ES-I3 (cell line): ENCODE results near the gene NDUFA11.
"Not testable (repeated sequence)": the region's sequence is repeated elsewhere in the genome, so short reads cannot be mapped to it uniquely, and the experiment has no call there.

Experiments used
- H3K36me3 ChIP-seq: 2 replicates; pipeline ENCODE4 v1.6.1; 2013; ENCODE audit warnings: mild to moderate bottlenecking, low read length, control low read depth, moderate library complexity; ENCODE audit not compliant: insufficient read depth
- H3K4me1 ChIP-seq: 2 replicates; pipeline ENCODE4 v1.6.1; 2013; ENCODE audit warnings: mild to moderate bottlenecking, control low read depth, low read length; ENCODE audit not compliant: insufficient read depth
- H3K9ac ChIP-seq: 2 replicates; pipeline ENCODE4 v1.6.1; 2013; ENCODE audit warnings: low read depth, mild to moderate bottlenecking, low read length, moderate library complexity
- H3K9me3 ChIP-seq: 2 replicates; pipeline ENCODE4 v1.6.1; 2013; ENCODE audit warnings: mild to moderate bottlenecking, low read length, moderate library complexity; ENCODE audit not compliant: control insufficient read depth, insufficient read depth

The NDUFA11 gene

GRCh38 chr19:5880196-5880595, 23.4 kb downstream of the NDUFA11 start:
- Histone ChIP-seq H3K9ac (no peak overlapping the region), H3K4me1 (no peaks in the 10 kb centered on the region; the same call in 1 of the 2 replicates), H3K36me3 (no peaks in the 10 kb centered on the region), H3K9me3 (no peaks in the 10 kb centered on the region)

DNA sequence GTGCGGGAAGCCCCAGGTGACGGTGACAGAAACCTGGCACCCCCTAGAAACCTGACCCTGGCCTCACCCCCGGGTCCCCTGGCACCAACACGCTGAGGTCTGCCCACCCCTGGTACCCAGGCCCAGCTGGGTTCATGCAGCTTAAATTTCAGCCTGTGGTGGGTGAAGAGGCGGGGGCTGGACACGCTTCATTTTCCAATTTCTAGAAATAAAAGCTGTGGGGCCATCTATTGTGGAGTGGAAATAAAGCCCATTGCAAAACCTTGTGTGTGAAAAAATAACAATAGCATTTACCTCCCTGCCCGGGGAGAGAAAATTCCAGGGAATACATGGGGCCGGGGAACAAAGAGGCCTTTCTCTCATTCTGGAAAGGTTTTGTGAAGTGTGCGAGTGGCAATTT, 25.7 kb downstream of the NDUFA11 start:
- Histone ChIP-seq H3K4me1 (no peaks in the 10 kb centered on the region; the same call in 1 of the 2 replicates), H3K9ac (no peak overlapping the region), H3K36me3 (no peaks in the 10 kb centered on the region), H3K9me3 (no peaks in the 10 kb centered on the region)

GRCh38 chr19:5877427-5877826, 26.2 kb downstream of the NDUFA11 start:
- H3K9me3 ChIP-seq: no peaks in the 10 kb centered on the region
- no peaks in the 10 kb centered on the region; the same call in 1 of the 2 replicates for H3K4me1 ChIP-seq
- no peaks in the 10 kb centered on the region for H3K36me3 ChIP-seq
- H3K9ac ChIP-seq: no peak overlapping the region

DNA sequence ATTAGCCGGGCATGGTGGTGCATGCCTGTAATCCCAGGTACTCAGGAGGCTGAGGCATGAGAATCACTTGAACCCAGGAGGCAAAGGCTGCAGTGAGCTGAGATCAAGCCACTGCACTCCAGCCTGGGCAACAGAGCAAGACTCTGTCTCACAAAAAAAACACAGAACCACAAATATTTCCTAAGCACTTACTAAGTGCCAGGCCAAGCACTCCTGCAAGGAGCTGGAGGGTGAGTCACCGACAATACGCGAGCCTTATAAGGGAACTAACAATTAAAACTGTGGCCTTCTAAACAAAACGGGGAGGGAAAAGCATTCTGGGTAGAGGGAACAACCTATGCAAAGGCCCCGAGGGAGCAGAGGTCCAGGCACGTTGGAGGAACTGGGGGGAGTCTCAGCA, 29.1 kb downstream of the NDUFA11 start:
- H3K9me3 ChIP-seq, H3K36me3 ChIP-seq, H3K9ac ChIP-seq, H3K4me1 ChIP-seq: not testable (repeated sequence)

DNA sequence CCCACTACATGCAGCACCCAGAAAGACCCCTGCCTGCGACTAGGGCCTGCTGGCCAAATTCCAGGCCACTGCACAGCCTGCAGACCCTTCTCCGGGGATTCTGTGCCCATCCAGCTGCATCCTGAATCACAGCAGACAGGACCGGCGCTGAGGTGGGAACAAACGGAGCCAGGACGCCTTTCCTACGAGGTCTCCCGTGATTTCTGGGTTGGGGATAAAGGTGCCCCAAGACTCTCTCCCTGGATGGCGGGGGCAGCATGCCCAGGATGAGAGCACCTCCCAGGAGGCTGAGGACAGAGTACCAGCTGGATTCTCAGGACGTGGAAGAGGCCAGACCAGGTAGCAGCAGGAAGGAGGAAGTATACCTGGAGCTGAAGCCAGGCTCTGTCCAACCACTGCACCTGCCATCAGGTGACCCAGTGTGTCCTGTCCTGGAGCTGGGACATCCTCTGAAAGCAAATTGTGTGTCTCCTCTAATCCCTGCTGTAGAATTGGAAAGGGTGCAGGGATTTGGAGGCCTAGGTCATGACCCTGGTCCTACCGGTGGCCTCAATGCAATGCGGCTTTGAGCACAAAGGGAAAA, 29.9 kb downstream of the NDUFA11 start:
- no peak overlapping the region for H3K9ac ChIP-seq
- no peaks in the 10 kb centered on the region for H3K36me3 ChIP-seq
- H3K4me1 ChIP-seq: no peaks in the 10 kb centered on the region
- H3K9me3 ChIP-seq: no peaks in the 10 kb centered on the region

DNA sequence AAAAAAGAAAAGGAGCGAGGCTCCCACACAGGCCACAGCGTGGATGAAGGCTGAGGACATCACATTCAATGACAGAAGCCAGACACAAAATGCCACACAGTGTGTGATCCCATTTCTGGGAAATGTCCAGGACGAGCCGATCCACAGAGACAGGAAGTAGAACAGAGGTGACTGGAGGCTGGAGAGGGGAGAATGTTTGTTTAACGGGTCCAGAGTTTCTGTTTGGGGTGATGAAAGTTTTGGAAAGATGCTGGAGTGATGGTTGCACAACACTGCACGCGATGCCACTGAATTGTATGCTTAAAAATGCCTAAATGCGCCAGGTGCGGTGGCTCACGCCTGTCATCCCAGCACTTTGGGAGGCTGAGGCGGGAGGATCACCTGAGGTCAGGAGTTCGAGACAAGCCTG, 32.6 kb downstream of the NDUFA11 start:
- Histone ChIP-seq H3K9ac (no peak overlapping the region), H3K4me1 (no peaks in the 10 kb centered on the region), H3K36me3 (no peaks in the 10 kb centered on the region), H3K9me3 (no peaks in the 10 kb centered on the region)

DNA sequence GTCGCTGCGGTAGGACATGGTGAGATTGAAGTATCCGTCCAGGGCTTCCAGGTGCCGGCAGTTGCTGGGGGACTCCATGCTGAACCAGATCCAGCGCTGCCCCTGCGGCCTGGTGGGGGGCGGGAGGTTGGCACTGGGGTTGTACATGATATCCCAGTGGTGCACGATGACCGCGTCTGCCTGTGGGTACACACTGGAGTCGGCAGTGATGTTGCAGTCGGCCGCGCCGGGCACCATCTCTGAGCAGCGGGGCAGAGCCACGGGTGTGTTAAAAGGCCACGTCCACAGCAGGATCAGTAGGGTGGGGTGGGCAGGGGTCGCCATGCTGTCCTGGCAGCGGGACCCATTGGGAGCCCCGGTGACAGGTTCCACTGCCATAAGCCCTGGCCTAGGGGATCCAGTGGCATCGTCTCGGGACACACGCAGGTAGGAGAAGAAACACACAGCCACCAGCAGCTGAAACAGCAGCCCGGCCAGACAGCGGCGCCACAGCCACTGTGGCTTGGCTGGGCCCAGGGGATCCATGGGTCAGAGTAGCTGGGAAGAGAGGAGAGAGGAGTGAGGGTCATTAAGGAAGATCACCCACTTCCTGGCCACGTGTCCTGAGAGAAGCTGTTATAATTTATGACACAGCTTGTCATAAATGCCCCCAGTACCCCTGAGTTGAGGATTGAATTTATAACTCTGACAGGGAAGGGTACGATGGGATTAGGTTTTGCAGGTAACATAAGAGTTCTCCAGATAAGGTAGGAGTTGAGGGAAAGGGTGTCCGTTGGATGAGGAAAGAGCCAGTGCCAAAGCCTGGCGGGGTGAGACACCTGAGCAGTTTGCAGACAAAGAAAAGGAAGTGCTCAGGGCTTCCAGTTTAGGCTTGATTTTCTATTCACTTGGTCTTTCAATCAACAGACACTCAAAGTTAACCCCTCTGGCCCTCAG, 36.1 kb downstream of the NDUFA11 start:
- H3K9me3 ChIP-seq: no peaks in the 10 kb centered on the region
- H3K4me1 ChIP-seq: no peaks in the 10 kb centered on the region
- no peaks in the 10 kb centered on the region for H3K36me3 ChIP-seq
- H3K9ac ChIP-seq: no peak overlapping the region

DNA sequence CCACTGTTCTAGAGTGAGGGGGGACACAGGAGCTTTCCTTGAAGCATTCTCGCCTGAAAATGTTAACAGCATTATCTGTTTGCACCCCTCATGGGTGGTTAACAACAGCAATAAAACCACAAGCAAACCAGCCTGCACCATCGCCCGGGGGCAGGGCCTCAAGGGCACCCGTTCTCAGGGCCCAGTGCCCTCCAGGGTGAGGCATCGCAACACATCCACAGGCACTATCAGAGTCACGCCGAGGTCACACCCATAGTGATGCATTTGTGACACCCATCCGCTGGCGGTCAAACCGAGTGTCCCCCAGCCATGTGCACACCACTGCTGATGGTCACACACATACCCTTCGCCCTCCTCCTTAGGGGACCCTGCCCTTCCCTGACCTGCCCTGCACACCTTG, 37.8 kb downstream of the NDUFA11 start:
- no peaks in the 10 kb centered on the region for H3K9me3 ChIP-seq
- H3K36me3 ChIP-seq: no peaks in the 10 kb centered on the region
- no peak overlapping the region for H3K9ac ChIP-seq
- no peaks in the 10 kb centered on the region for H3K4me1 ChIP-seq

GRCh38 chr19:5864725-5865486, 38.7 kb downstream of the NDUFA11 start:
- Histone ChIP-seq H3K9me3 (no peaks in the 10 kb centered on the region), H3K36me3 (no peaks in the 10 kb centered on the region), H3K4me1 (no peaks in the 10 kb centered on the region), H3K9ac (no peak overlapping the region)

GRCh38 chr19:5864013-5864720, 39.4 kb downstream of the NDUFA11 start:
- H3K4me1 ChIP-seq: no peaks in the 10 kb centered on the region
- H3K9me3 ChIP-seq: no peaks in the 10 kb centered on the region
- no peak overlapping the region for H3K9ac ChIP-seq
- H3K36me3 ChIP-seq: no peaks in the 10 kb centered on the region

DNA sequence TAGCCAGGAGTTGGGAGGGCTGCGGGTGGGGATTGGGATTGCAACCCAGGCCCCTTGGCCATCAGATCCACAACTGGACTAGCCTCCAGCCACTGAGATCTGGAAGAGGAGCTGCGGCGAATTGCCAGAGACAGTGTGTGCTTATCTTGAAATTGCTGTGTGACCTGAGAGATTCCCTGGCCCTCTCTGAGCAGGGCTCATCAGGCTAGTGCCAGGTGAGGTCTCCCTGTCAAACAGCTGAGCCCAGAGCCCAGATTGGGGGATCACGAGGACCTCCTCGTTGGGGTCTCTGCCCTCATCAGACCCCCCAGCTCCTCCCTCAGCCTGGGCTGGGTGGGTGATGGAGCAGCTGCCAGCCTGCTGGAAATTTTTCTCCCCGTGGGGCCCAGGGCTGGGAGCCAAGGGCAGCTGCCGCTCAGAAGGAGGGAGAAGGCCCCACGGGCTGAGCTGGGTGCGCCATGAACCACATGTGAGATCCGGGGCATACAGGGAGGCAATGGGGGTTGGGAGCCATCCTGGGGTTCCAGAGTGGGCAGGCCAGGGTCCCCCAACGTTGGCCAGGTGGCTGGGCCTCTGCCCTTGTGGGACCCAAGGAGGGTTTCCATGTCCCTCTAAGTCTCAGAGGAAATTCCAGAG, 40.4 kb downstream of the NDUFA11 start:
- no peak overlapping the region for H3K9ac ChIP-seq
- H3K9me3 ChIP-seq: no peaks in the 10 kb centered on the region
- no peaks in the 10 kb centered on the region for H3K36me3 ChIP-seq
- no peaks in the 10 kb centered on the region for H3K4me1 ChIP-seq

GRCh38 chr19:5857203-5858081, 46.1 kb downstream of the NDUFA11 start:
- H3K9me3 ChIP-seq: no peaks in the 10 kb centered on the region
- H3K9ac ChIP-seq: no peak overlapping the region
- H3K4me1 ChIP-seq: no peaks in the 10 kb centered on the region
- H3K36me3 ChIP-seq: no peaks in the 10 kb centered on the region

DNA sequence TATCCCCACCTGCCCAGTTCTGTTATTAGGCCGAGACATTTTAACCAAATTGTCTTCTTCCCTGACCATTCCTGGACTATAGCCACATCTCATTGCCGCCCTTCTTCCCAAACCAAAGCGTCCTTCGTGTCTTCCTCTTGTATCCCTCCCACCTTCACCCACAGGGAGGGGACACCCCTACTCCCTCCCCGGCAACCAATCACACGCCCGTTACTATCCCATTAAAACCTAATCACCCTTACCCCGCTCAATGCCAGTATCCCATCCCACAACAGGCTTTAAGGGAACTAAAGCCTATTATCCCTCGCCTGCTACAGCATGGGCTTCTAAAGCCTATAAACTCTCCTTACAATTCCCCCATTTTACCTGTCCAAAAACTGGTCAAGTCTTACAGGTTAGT, 48.4 kb downstream of the NDUFA11 start:
- not testable (repeated sequence) for H3K9ac ChIP-seq, H3K4me1 ChIP-seq, H3K9me3 ChIP-seq, H3K36me3 ChIP-seq
